ENCODE data around the gene BTBD19. TPM values are rescaled to one million over a fixed set of nuclear protein-coding genes. Genes with fewer than 3 reads are reported as not detected.

Gene BTBD19
- total and polyA plus RNA-seq, 9 of the 15 experiments (the other 6 are each of a cell fraction or from before 2014, with no cell fraction given): 0.22 to 2.0 (median 0.95) TPM

DNA sequence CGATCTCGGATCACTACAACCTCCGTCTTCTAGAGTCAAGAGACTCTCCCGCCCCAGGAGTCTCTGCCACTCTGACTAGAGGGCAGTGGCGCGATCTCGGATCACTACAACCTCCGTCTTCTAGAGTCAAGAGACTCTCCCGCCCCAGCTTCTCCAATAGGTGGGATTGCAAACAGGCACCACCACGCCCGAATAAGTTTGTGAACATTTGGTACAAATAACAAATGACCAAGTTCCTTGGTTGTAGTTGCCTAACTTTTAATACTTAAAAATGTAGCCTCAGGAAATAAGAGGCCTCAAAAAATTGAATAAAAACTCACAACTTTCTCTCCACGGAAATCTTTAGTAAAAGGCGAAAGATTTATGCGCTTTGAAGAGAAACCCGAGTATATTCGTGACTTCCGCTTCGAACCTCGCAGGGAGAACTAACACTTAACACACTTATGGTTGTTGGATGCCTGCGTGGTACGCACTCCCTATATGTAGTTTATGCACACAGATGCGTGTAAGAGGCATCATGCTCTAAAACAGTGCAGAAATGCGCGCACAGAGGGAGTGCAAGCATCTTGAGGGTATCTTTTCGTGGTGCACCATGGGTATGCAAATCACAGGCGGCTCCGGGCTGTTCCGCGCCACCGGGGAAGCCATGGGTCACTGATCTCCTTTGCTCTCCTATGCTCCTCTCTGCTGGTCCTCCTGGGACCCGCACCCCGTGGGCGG, 11.4 kb downstream of the BTBD19 start (continued):
- TF ChIP-seq ARID3A (IDR thresholded peaks at IDR 0.05; ENCODE audit: borderline replicate concordance, low read depth, low read length) (peak; percentile 94), HCFC1 (IDR thresholded peaks at IDR 0.05; ENCODE audit: low read depth, low read length) (no peak; the same call in 1 of the 2 replicates), ZNF354B (CRISPR knock-in tag; IDR thresholded peaks at IDR 0.05) (no peak), GTF2F1 (IDR thresholded peaks at IDR 0.05; ENCODE audit: low read depth, low read length) (peak; percentile 100), ZNF584 (CRISPR knock-in tag; IDR thresholded peaks at IDR 0.05; ENCODE audit: low read depth) (no peak), TSC22D4 (tag; IDR thresholded peaks at IDR 0.05) (no peak), ATF6 (CRISPR knock-in tag; IDR thresholded peaks at IDR 0.05) (peak; percentile 99), BRCA1 (IDR thresholded peaks at IDR 0.05) (no peak), BRCA1 (CRISPR knock-in tag; IDR thresholded peaks at IDR 0.05) (no peak), RUNX1 (IDR thresholded peaks at IDR 0.05; ENCODE audit: low read depth) (peak; percentile 92), CGGBP1 (CRISPR knock-in tag; IDR thresholded peaks at IDR 0.05) (peak; percentile 99), YBX1 (IDR thresholded peaks at IDR 0.05) (no peak), CTBP1 (IDR thresholded peaks at IDR 0.05; ENCODE audit: borderline replicate concordance) (peak; percentile 73), SRSF7 (optimal IDR thresholded peaks at IDR 0.05; ENCODE audit: low read depth, low read length) (no peak), TAF15 (IDR thresholded peaks at IDR 0.05; ENCODE audit: low read depth, low read length) (no peak), ZNF133 (CRISPR knock-in tag; IDR thresholded peaks at IDR 0.05) (no peak), SMARCA4 (IDR thresholded peaks at IDR 0.05) (peak; percentile 3; the same call in 1 of the 2 replicates), MYNN (IDR thresholded peaks at IDR 0.05) (peak; percentile 88), MYNN (CRISPR knock-in tag; IDR thresholded peaks at IDR 0.05) (no peak)
- TF ChIP-seq, protein P1, sequence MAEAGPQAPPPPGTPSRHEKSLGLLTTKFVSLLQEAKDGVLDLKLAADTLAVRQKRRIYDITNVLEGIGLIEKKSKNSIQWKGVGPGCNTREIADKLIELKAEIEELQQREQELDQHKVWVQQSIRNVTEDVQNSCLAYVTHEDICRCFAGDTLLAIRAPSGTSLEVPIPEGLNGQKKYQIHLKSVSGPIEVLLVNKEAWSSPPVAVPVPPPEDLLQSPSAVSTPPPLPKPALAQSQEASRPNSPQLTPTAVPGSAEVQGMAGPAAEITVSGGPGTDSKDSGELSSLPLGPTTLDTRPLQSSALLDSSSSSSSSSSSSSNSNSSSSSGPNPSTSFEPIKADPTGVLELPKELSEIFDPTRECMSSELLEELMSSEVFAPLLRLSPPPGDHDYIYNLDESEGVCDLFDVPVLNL (CRISPR knock-in tag; IDR thresholded peaks at IDR 0.05; ENCODE audit: low read depth): no peak
- TF ChIP-seq, protein P2, sequence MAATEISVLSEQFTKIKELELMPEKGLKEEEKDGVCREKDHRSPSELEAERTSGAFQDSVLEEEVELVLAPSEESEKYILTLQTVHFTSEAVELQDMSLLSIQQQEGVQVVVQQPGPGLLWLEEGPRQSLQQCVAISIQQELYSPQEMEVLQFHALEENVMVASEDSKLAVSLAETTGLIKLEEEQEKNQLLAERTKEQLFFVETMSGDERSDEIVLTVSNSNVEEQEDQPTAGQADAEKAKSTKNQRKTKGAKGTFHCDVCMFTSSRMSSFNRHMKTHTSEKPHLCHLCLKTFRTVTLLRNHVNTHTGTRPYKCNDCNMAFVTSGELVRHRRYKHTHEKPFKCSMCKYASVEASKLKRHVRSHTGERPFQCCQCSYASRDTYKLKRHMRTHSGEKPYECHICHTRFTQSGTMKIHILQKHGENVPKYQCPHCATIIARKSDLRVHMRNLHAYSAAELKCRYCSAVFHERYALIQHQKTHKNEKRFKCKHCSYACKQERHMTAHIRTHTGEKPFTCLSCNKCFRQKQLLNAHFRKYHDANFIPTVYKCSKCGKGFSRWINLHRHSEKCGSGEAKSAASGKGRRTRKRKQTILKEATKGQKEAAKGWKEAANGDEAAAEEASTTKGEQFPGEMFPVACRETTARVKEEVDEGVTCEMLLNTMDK (IDR thresholded peaks at IDR 0.05; ENCODE audit: borderline replicate concordance, insufficient read depth, low read depth, low read length, poor library complexity, severe bottlenecking): no peak

Data from K562 (cell line).